GM08714 (cell line): Measurements from ENCODE around the gene TMEM150A.

Source experiments
- H3K4me3 ChIP-seq: fragments of 200-500 bp; sonication (Bioruptor generic); 2 replicates; pipeline ENCODE4 v1.5.1; 2014; ENCODE audit warnings: mild to moderate bottlenecking, low read length, inconsistent platforms
- ZNF274 ChIP-seq: IDR thresholded peaks from 2 replicates; pipeline ENCODE4 v1.6.1; 2012; ENCODE audit warnings: mild to moderate bottlenecking, low read depth, low read length

Gene TMEM150A

DNA sequence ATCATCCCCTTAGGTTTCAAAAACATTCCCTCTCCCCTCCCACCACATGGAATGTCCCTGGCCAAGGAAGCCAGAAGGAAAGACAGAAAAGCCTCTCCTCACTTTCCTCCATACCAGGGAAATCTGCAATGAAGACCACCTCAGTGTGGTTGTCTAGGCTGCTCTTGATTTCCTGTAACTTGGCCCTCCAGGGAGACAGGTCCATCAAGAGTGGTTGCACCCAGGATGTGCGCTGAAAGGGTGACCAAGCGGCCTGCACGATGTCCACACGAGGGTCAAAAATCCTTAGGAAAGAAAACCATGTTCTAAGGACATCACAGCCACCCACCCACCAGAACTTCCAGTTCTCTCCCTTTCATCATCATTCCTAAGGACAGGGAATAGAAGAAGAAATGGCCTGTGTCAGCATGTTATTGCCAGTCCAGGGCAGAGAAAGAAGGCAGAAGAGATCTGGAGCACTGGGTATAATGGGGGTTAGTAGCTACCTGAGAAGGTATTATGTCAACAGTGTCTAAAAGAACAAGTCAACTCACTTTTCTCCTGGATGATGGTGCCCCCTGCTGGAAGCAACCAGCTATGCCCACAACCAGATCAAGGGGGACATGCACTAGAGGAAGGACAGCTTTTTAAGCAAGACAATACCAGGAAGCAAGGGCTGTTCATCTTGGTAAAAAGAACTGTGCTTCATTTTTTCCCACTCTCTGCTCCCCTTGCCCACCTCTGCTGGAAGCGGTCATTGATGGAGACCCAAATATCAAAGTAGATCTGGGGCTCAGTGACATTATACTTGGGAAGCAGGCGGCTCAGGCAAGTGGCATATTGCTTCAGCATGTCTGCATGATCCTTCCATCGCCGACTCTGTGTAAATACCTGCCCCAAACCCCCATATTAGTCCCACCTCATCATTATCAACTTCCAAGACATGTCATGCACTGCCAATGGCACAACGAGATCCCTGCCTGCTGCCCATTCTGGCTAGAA lies 50.5 kb downstream of the TMEM150A start:
- H3K4me3 ChIP-seq: no peak overlapping the region
- no peak for TF ChIP-seq ZNF274

DNA sequence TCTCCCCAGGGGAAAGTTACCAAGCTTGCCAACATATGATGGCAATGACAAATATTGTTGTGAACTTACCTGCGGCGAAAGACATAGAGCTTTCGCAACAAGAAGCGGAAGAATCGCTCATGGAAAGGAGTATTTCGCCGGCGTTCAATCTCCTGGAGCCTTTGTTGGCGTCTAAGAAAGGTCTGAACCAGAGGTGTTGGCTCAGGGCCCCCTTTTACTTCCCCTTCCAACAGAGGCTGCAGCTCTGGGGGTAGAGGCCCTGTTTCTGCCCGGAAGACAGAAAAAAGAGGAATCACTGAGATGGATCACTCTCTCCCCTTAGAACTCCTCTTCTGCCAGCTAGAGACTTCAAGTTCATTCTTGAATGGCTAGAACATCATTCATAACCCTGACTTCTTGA lies 52.0 kb downstream of the TMEM150A start:
- no peak overlapping the region for H3K4me3 ChIP-seq
- no peak for TF ChIP-seq ZNF274

DNA sequence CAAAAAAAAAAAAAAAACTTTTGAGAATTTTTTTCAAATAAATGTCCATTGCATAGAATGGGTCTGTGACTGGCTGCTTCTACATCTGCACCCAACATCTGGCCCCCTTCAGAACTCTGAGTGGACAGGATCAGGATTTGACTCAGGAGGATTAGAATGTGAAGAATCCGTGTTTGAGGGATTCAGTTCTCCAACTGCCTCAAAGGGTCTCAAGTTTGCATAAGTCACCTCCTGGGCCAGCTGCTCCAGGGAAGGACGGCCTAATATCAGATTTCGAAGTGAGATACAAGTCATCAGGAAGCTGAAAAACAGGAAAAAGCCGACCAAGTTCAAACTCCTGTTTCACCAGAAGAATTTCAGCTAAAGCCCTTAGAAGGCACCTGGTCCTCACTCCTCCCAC lies 52.7 kb downstream of the TMEM150A start:
- H3K4me3 ChIP-seq: no peak overlapping the region

GRCh38 chr2:85549095-85549494 lies 53.4 kb downstream of the TMEM150A start:
- H3K4me3 ChIP-seq: no peak overlapping the region
- TF ChIP-seq ZNF274: no peak

More for the DNA sequence above, 52.7 kb downstream of the TMEM150A start:
- no peak for TF ChIP-seq ZNF274

DNA sequence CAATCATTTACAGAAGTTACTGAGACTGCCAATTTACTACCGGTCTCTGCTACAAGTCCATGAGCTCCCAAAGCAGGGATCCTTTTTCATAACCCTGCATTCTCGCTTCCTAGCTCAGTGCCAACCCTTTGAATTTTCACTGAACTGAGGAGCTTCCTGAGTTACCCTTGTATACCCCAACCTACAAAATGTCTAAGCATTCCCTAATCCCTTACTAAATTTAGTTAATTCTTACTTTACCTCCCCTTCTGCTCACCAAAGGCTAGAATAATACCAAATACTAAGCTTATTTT lies 53.9 kb downstream of the TMEM150A start:
- no peak overlapping the region for H3K4me3 ChIP-seq
- no peak for TF ChIP-seq ZNF274
